ENCODE data around the gene PSMD5. TPM values are rescaled to one million over a fixed set of nuclear protein-coding genes. Genes with fewer than 3 reads are reported as not detected.
A peak's percentile ranks its signal among the peaks of the same experiment; 100 is the strongest.

PSMD5 gene
- total RNA-seq, 1 donor from 2014 or later, result 53.4 TPM

- DNase-seq (ENCODE audit: low spot score), result no peak
These were observed 32.5 kb upstream of the PSMD5 start for GRCh38 chr9:120875195-120875565.

GRCh38 chr9:120874226-120875194 is 31.8 kb upstream of the PSMD5 start:
- no peak for DNase-seq (ENCODE audit: low spot score)

- no peak for DNase-seq (ENCODE audit: low spot score)
These were observed 30.8 kb upstream of the PSMD5 start for GRCh38 chr9:120873512-120873911.

GRCh38 chr9:120872791-120873502 is 30.2 kb upstream of the PSMD5 start:
- DNase-seq (ENCODE audit: low spot score), result no peak

- DNase-seq (ENCODE audit: low spot score), result no peak
These were observed 27.5 kb upstream of the PSMD5 start for GRCh38 chr9:120870206-120870605.

GRCh38 chr9:120869726-120870125 is 27.0 kb upstream of the PSMD5 start:
- DNase-seq (ENCODE audit: low spot score), result no peak

- DNase-seq (ENCODE audit: low spot score), result no peak
These were observed 26.6 kb upstream of the PSMD5 start for GRCh38 chr9:120869360-120869687.

GRCh38 chr9:120868676-120869359 is 26.1 kb upstream of the PSMD5 start:
- peak; percentile 97 for DNase-seq (ENCODE audit: low spot score)

GRCh38 chr9:120868339-120868675 is 25.6 kb upstream of the PSMD5 start:
- DNase-seq (ENCODE audit: low spot score), result no peak

GRCh38 chr9:120867676-120868338 is 25.1 kb upstream of the PSMD5 start:
- no peak for DNase-seq (ENCODE audit: low spot score)

- DNase-seq (ENCODE audit: low spot score), result no peak
These were observed 23.9 kb upstream of the PSMD5 start for GRCh38 chr9:120866651-120867050.

GRCh38 chr9:120865809-120866208 is 23.1 kb upstream of the PSMD5 start:
- DNase-seq (ENCODE audit: low spot score), result no peak

GRCh38 chr9:120865176-120865575 is 22.5 kb upstream of the PSMD5 start:
- DNase-seq (ENCODE audit: low spot score), result no peak

- DNase-seq (ENCODE audit: low spot score), result no peak
These were observed 22.0 kb upstream of the PSMD5 start for GRCh38 chr9:120864719-120865118.

- DNase-seq (ENCODE audit: low spot score), result no peak
These were observed 21.1 kb upstream of the PSMD5 start for GRCh38 chr9:120863833-120864232.

GRCh38 chr9:120862452-120862851 is 19.7 kb upstream of the PSMD5 start:
- no peak for DNase-seq (ENCODE audit: low spot score)

GRCh38 chr9:120861935-120862334 is 19.2 kb upstream of the PSMD5 start:
- DNase-seq (ENCODE audit: low spot score), result no peak

- DNase-seq (ENCODE audit: low spot score), result no peak
These were observed 17.4 kb upstream of the PSMD5 start for GRCh38 chr9:120860083-120860482.

GRCh38 chr9:120859361-120859760 is 16.6 kb upstream of the PSMD5 start:
- no peak for DNase-seq (ENCODE audit: low spot score)

GRCh38 chr9:120857902-120858301 is 15.2 kb upstream of the PSMD5 start:
- DNase-seq (ENCODE audit: low spot score), result no peak

- no peak for DNase-seq (ENCODE audit: low spot score)
These were observed 14.8 kb upstream of the PSMD5 start for GRCh38 chr9:120857481-120857880.

- peak; percentile 69 for DNase-seq (ENCODE audit: low spot score)
These were observed 14.0 kb upstream of the PSMD5 start for GRCh38 chr9:120856700-120857099.
